K562 (cell line): ENCODE measurements around the gene GCN1. TPM values are rescaled to one million over a fixed set of nuclear protein-coding genes. Genes with fewer than 3 reads are reported as not detected.

ENCODE experiments used
- NR2F6 ChIP-seq: fragments of 450-650 bp; formaldehyde crosslinking; IDR thresholded peaks from 2 replicates; pipeline ENCODE4 v1.4.0; 2020; ENCODE audit warnings: mild to moderate bottlenecking
- POLR2AphosphoS2 ChIP-seq: IDR thresholded peaks from 2 replicates; pipeline ENCODE4 v1.6.1; 2012; ENCODE audit warnings: low read length, improper control_type of control experiment
- RFX1 ChIP-seq: fragments of 450-650 bp; IDR thresholded peaks from 2 replicates; pipeline ENCODE4 v1.6.1; 2016; ENCODE audit warnings: mild to moderate bottlenecking, moderate library complexity
- SMARCA5 ChIP-seq: fragments of 450-650 bp; IDR thresholded peaks from 2 replicates; pipeline ENCODE4 v1.6.1; 2016
- SNIP1 ChIP-seq: fragments of 450-650 bp; IDR thresholded peaks from 2 replicates; pipeline ENCODE4 v1.7.1; 2017; ENCODE audit warnings: low read depth, mild to moderate bottlenecking
- ZKSCAN3 ChIP-seq: fragments of 250-450 bp; sonication (Bioruptor Pico); IDR thresholded peaks from 2 replicates; pipeline ENCODE4 v1.4.0; 2020
- ZNF174 ChIP-seq: fragments of 250-450 bp; sonication (Bioruptor Pico); IDR thresholded peaks from 2 replicates; pipeline ENCODE4 v1.4.0; 2020; ENCODE audit warnings: mild to moderate bottlenecking
- ZNF696 ChIP-seq: fragments of 250-450 bp; sonication (Bioruptor Pico); conservative IDR thresholded peaks from 2 replicates; pipeline ENCODE4 v1.4.0; 2020; ENCODE audit warnings: mild to moderate bottlenecking, moderate library complexity
- polyA plus RNA-seq, 8 experiments: library from polyadenylated mRNA; depleted of rRNA in 4 of 8; stranded (reverse) in 5 of 8; unstranded in 3 of 8; fragments of >200 nt; fragmentation: Nextera tagmentation in 2 of 8; fragmentation: Illumina TruSeq in 1 of 8; extraction: Ambion mirVana in 2 of 8; extraction: Trizol in 1 of 8; gene quantifications; 2 replicates each; pipeline versions ENCODE4 v1.2.1 to v1.2.3, GENCODE V29; 2011 to 2014; ENCODE audit warnings: inconsistent platforms in 1 of 8, missing spikeins in 1 of 8
- total RNA-seq, 7 experiments: library from RNA; depleted of rRNA in 6 of 7; stranded (reverse); fragments of >200 nt in 6 of 7; fragmentation: Illumina TruSeq in 2 of 7; extraction: Trizol in 2 of 7; gene quantifications; 2 replicates each; pipeline versions ENCODE4 v1.2.1 to v1.2.3, GENCODE V29; 2011 to 2021; ENCODE audit warnings: low replicate concordance in 1 of 7
- TF ChIP-seq, protein P1 (sequence below): fragments of 450-650 bp; IDR thresholded peaks from 2 replicates; pipeline ENCODE4 v1.6.1; 2016; ENCODE audit warnings: mild to moderate bottlenecking, moderate library complexity
- TF ChIP-seq, protein P2 (sequence below): fragments of 450-650 bp; IDR thresholded peaks from 2 replicates; pipeline ENCODE4 v1.6.1; 2016; ENCODE audit warnings: low read depth

GCN1 gene
- total and polyA plus RNA-seq, 9 of the 15 experiments (the other 6 are each of a cell fraction or from before 2014, with no cell fraction given): 11.9 to 190 (median 51.7) TPM

- TF ChIP-seq, protein P1, sequence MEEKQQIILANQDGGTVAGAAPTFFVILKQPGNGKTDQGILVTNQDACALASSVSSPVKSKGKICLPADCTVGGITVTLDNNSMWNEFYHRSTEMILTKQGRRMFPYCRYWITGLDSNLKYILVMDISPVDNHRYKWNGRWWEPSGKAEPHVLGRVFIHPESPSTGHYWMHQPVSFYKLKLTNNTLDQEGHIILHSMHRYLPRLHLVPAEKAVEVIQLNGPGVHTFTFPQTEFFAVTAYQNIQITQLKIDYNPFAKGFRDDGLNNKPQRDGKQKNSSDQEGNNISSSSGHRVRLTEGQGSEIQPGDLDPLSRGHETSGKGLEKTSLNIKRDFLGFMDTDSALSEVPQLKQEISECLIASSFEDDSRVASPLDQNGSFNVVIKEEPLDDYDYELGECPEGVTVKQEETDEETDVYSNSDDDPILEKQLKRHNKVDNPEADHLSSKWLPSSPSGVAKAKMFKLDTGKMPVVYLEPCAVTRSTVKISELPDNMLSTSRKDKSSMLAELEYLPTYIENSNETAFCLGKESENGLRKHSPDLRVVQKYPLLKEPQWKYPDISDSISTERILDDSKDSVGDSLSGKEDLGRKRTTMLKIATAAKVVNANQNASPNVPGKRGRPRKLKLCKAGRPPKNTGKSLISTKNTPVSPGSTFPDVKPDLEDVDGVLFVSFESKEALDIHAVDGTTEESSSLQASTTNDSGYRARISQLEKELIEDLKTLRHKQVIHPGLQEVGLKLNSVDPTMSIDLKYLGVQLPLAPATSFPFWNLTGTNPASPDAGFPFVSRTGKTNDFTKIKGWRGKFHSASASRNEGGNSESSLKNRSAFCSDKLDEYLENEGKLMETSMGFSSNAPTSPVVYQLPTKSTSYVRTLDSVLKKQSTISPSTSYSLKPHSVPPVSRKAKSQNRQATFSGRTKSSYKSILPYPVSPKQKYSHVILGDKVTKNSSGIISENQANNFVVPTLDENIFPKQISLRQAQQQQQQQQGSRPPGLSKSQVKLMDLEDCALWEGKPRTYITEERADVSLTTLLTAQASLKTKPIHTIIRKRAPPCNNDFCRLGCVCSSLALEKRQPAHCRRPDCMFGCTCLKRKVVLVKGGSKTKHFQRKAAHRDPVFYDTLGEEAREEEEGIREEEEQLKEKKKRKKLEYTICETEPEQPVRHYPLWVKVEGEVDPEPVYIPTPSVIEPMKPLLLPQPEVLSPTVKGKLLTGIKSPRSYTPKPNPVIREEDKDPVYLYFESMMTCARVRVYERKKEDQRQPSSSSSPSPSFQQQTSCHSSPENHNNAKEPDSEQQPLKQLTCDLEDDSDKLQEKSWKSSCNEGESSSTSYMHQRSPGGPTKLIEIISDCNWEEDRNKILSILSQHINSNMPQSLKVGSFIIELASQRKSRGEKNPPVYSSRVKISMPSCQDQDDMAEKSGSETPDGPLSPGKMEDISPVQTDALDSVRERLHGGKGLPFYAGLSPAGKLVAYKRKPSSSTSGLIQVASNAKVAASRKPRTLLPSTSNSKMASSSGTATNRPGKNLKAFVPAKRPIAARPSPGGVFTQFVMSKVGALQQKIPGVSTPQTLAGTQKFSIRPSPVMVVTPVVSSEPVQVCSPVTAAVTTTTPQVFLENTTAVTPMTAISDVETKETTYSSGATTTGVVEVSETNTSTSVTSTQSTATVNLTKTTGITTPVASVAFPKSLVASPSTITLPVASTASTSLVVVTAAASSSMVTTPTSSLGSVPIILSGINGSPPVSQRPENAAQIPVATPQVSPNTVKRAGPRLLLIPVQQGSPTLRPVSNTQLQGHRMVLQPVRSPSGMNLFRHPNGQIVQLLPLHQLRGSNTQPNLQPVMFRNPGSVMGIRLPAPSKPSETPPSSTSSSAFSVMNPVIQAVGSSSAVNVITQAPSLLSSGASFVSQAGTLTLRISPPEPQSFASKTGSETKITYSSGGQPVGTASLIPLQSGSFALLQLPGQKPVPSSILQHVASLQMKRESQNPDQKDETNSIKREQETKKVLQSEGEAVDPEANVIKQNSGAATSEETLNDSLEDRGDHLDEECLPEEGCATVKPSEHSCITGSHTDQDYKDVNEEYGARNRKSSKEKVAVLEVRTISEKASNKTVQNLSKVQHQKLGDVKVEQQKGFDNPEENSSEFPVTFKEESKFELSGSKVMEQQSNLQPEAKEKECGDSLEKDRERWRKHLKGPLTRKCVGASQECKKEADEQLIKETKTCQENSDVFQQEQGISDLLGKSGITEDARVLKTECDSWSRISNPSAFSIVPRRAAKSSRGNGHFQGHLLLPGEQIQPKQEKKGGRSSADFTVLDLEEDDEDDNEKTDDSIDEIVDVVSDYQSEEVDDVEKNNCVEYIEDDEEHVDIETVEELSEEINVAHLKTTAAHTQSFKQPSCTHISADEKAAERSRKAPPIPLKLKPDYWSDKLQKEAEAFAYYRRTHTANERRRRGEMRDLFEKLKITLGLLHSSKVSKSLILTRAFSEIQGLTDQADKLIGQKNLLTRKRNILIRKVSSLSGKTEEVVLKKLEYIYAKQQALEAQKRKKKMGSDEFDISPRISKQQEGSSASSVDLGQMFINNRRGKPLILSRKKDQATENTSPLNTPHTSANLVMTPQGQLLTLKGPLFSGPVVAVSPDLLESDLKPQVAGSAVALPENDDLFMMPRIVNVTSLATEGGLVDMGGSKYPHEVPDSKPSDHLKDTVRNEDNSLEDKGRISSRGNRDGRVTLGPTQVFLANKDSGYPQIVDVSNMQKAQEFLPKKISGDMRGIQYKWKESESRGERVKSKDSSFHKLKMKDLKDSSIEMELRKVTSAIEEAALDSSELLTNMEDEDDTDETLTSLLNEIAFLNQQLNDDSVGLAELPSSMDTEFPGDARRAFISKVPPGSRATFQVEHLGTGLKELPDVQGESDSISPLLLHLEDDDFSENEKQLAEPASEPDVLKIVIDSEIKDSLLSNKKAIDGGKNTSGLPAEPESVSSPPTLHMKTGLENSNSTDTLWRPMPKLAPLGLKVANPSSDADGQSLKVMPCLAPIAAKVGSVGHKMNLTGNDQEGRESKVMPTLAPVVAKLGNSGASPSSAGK: no peak
- TF ChIP-seq ZNF696: no peak
- peak; percentile 31; the same call in 1 of the 2 replicates for TF ChIP-seq POLR2AphosphoS2
- TF ChIP-seq SNIP1: no peak
- TF ChIP-seq NR2F6 (CRISPR knock-in tag): no peak
- TF ChIP-seq SMARCA5: no peak
- no peak for TF ChIP-seq ZKSCAN3 (CRISPR knock-in tag)
- TF ChIP-seq, protein P2, sequence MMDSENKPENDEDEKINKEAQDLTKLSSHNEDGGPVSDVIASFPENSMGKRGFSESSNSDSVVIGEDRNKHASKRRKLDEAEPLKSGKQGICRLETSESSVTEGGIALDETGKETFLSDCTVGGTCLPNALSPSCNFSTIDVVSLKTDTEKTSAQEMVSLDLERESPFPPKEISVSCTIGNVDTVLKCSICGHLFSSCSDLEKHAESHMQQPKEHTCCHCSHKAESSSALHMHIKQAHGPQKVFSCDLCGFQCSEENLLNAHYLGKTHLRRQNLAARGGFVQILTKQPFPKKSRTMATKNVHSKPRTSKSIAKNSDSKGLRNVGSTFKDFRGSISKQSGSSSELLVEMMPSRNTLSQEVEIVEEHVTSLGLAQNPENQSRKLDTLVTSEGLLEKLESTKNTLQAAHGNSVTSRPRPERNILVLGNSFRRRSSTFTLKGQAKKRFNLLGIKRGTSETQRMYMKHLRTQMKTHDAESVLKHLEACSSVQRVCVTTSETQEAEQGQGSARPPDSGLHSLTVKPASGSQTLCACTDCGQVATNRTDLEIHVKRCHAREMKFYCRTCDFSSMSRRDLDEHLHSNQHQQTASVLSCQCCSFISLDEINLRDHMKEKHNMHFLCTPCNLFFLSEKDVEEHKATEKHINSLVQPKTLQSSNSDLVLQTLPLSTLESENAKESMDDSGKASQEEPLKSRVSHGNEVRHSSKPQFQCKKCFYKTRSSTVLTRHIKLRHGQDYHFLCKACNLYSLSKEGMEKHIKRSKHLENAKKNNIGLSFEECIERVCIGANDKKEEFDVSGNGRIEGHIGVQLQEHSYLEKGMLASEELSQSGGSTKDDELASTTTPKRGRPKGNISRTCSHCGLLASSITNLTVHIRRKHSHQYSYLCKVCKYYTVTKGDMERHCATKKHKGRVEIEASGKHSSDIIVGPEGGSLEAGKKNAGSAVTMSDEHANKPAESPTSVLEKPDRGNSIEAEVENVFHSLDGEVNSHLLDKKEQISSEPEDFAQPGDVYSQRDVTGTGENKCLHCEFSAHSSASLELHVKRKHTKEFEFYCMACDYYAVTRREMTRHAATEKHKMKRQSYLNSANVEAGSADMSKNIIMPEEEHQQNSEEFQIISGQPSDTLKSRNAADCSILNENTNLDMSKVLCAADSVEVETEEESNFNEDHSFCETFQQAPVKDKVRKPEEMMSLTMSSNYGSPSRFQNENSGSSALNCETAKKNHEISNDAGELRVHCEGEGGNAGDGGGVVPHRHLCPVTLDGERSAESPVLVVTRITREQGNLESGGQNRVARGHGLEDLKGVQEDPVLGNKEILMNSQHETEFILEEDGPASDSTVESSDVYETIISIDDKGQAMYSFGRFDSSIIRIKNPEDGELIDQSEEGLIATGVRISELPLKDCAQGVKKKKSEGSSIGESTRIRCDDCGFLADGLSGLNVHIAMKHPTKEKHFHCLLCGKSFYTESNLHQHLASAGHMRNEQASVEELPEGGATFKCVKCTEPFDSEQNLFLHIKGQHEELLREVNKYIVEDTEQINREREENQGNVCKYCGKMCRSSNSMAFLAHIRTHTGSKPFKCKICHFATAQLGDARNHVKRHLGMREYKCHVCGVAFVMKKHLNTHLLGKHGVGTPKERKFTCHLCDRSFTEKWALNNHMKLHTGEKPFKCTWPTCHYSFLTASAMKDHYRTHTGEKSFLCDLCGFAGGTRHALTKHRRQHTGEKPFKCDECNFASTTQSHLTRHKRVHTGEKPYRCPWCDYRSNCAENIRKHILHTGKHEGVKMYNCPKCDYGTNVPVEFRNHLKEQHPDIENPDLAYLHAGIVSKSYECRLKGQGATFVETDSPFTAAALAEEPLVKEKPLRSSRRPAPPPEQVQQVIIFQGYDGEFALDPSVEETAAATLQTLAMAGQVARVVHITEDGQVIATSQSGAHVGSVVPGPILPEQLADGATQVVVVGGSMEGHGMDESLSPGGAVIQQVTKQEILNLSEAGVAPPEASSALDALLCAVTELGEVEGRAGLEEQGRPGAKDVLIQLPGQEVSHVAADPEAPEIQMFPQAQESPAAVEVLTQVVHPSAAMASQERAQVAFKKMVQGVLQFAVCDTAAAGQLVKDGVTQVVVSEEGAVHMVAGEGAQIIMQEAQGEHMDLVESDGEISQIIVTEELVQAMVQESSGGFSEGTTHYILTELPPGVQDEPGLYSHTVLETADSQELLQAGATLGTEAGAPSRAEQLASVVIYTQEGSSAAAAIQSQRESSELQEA: no peak
- no peak for TF ChIP-seq ZNF174 (CRISPR knock-in tag)
- no peak for TF ChIP-seq RFX1
These were observed 4.5 kb upstream of the GCN1 start (continued) for GRCh38 chr12:120199025-120199424.
